ENCODE data around the gene INPP5J. TPM values are rescaled to one million over a fixed set of nuclear protein-coding genes. Genes with fewer than 3 reads are reported as not detected.

INPP5J gene
- total and polyA plus RNA-seq, 2 donors (not counting 1 experiment from before 2014, with no cell fraction given) = 0.17 to 0.33 TPM

GRCh38 chr22:31136155-31136554 lies 13.4 kb downstream of the INPP5J start:
- Histone ChIP-seq H3K9me3 (ENCODE audit: control insufficient read depth, insufficient read depth, low read depth, low read length) (no peaks in the 10 kb centered on the region), H3K4me2 (ENCODE audit: extremely low read depth, insufficient read depth, low read length) (no peak overlapping the region), H3K36me3 (ENCODE audit: control insufficient read depth, insufficient read depth, low read length) (no peaks in the 10 kb centered on the region), H3K4me3 (replicated peaks in 1 of 4; ENCODE audit: control extremely low read depth in 1 of 4, insufficient read depth in 1 of 4, low read depth in 3 of 4, low read length in 4 of 4) (no peak overlapping the region), H3K79me2 (ENCODE audit: control insufficient read depth, insufficient read depth, low read length) (no peaks in the 10 kb centered on the region), H4K20me1 (ENCODE audit: control insufficient read depth, extremely low read depth, insufficient read depth, low read length) (no peaks in the 10 kb centered on the region), H3K27me3 (ENCODE audit: control insufficient read depth, insufficient read depth, low read length) (peaks cover 9% of the 10 kb centered on the region), H2AFZ (ENCODE audit: low read length) (no peak overlapping the region), H3K9ac (ENCODE audit: insufficient read depth, low read length) (no peak overlapping the region), H3K27ac (ENCODE audit: insufficient read depth, low read length) (no peak overlapping the region), H3K4me1 (ENCODE audit: control insufficient read depth, extremely low read depth, insufficient read depth, low read length) (no peaks in the 10 kb centered on the region)
- DNase-seq (ENCODE audit: low read depth in 2 of 2) = no peak
- TF ChIP-seq EZH2 (IDR thresholded peaks at IDR 0.05; ENCODE audit: low read length, missing control alignments) = no peak
- no peak for TF ChIP-seq CTCF (conservative IDR thresholded peaks at IDR 0.05 in 1 of 2, IDR thresholded peaks at IDR 0.05 in 1 of 2; ENCODE audit: low read depth in 1 of 2, low read length in 2 of 2)

- Histone ChIP-seq H3K79me2 (ENCODE audit: control insufficient read depth, insufficient read depth, low read length) (no peaks in the 10 kb centered on the region), H2AFZ (ENCODE audit: low read length) (no peak overlapping the region), H4K20me1 (ENCODE audit: control insufficient read depth, extremely low read depth, insufficient read depth, low read length) (no peaks in the 10 kb centered on the region), H3K4me1 (ENCODE audit: control insufficient read depth, extremely low read depth, insufficient read depth, low read length) (no peaks in the 10 kb centered on the region), H3K36me3 (ENCODE audit: control insufficient read depth, insufficient read depth, low read length) (no peaks in the 10 kb centered on the region), H3K4me2 (ENCODE audit: extremely low read depth, insufficient read depth, low read length) (no peak overlapping the region), H3K9me3 (ENCODE audit: control insufficient read depth, insufficient read depth, low read depth, low read length) (no peaks in the 10 kb centered on the region), H3K27ac (ENCODE audit: insufficient read depth, low read length) (no peak overlapping the region), H3K9ac (ENCODE audit: insufficient read depth, low read length) (no peak overlapping the region), H3K4me3 (replicated peaks in 1 of 4; ENCODE audit: control extremely low read depth in 1 of 4, insufficient read depth in 1 of 4, low read depth in 3 of 4, low read length in 4 of 4) (no peak overlapping the region), H3K27me3 (ENCODE audit: control insufficient read depth, insufficient read depth, low read length) (peaks cover 11% of the 10 kb centered on the region)
- no peak for TF ChIP-seq CTCF (conservative IDR thresholded peaks at IDR 0.05 in 1 of 2, IDR thresholded peaks at IDR 0.05 in 1 of 2; ENCODE audit: low read depth in 1 of 2, low read length in 2 of 2)
- TF ChIP-seq EZH2 (IDR thresholded peaks at IDR 0.05; ENCODE audit: low read length, missing control alignments) = no peak
- no peak for DNase-seq (ENCODE audit: low read depth in 2 of 2)
Measured at GRCh38 chr22:31136711-31137110, 13.9 kb downstream of the INPP5J start.

GRCh38 chr22:31137721-31138120 lies 15.0 kb downstream of the INPP5J start:
- Histone ChIP-seq H3K9ac (ENCODE audit: insufficient read depth, low read length) (no peak overlapping the region), H3K27ac (ENCODE audit: insufficient read depth, low read length) (no peak overlapping the region), H3K36me3 (ENCODE audit: control insufficient read depth, insufficient read depth, low read length) (no peaks in the 10 kb centered on the region), H2AFZ (ENCODE audit: low read length) (no peak overlapping the region), H4K20me1 (ENCODE audit: control insufficient read depth, extremely low read depth, insufficient read depth, low read length) (no peaks in the 10 kb centered on the region), H3K27me3 (ENCODE audit: control insufficient read depth, insufficient read depth, low read length) (peaks cover 11% of the 10 kb centered on the region), H3K4me2 (ENCODE audit: extremely low read depth, insufficient read depth, low read length) (no peak overlapping the region), H3K4me1 (ENCODE audit: control insufficient read depth, extremely low read depth, insufficient read depth, low read length) (no peaks in the 10 kb centered on the region), H3K4me3 (replicated peaks in 1 of 4; ENCODE audit: control extremely low read depth in 1 of 4, insufficient read depth in 1 of 4, low read depth in 3 of 4, low read length in 4 of 4) (no peak overlapping the region), H3K79me2 (ENCODE audit: control insufficient read depth, insufficient read depth, low read length) (no peaks in the 10 kb centered on the region), H3K9me3 (ENCODE audit: control insufficient read depth, insufficient read depth, low read depth, low read length) (no peaks in the 10 kb centered on the region)
- TF ChIP-seq CTCF (conservative IDR thresholded peaks at IDR 0.05 in 1 of 2, IDR thresholded peaks at IDR 0.05 in 1 of 2; ENCODE audit: low read depth in 1 of 2, low read length in 2 of 2) (no peak), EZH2 (IDR thresholded peaks at IDR 0.05; ENCODE audit: low read length, missing control alignments) (no peak)
- DNase-seq (ENCODE audit: low read depth in 2 of 2) = no peak

Data from fibroblast of lung (primary cell).